WTC11 (cell line): ENCODE measurements around the gene DHX38. TPM values are rescaled to one million over a fixed set of nuclear protein-coding genes. Genes with fewer than 3 reads are reported as not detected.

Experiments
- ATAC-seq: fragments of 200-7000 bp; cut with Tn5 transposase; 2 replicates; pipeline ENCODE4 v1.10.0; 2021; ENCODE audit warnings: mild to moderate bottlenecking, moderate library complexity
- CTCF ChIA-PET: fragments of 300-600 bp; sonication (Branson Sonifier 250); formaldehyde crosslinking; loops from one replicate; lab custom pipeline; 2021; ENCODE audit warnings: antibody characterized with exemption; lab: Charles Lee
- POLR2A ChIA-PET: fragments of 350-600 bp; sonication (Branson Sonifier 250); formaldehyde crosslinking; loops from one replicate; lab custom pipeline; 2021; ENCODE audit warnings: antibody characterized with exemption; lab: Charles Lee
- DNase-seq: peaks from one replicate; pipeline ENCODE4 v3.0.0; 2021; ENCODE audit warnings: low spot score
- H3K27ac Mint-ChIP-seq: 2 replicates; pipeline ENCODE4 v1.8.0; 2021; ENCODE audit warnings: mixed read lengths
- H3K27me3 Mint-ChIP-seq: 2 replicates; pipeline ENCODE4 v1.8.0; 2021; ENCODE audit warnings: low read depth, mild to moderate bottlenecking, moderate library complexity, mixed read lengths
- H3K36me3 Mint-ChIP-seq: 2 replicates; pipeline ENCODE4 v1.8.0; 2021; ENCODE audit warnings: mixed read lengths
- H3K4me1 Mint-ChIP-seq: 2 replicates; pipeline ENCODE4 v1.8.0; 2022; ENCODE audit warnings: mixed read lengths
- H3K4me3 Mint-ChIP-seq: 2 replicates; pipeline ENCODE4 v1.8.0; 2021; ENCODE audit warnings: mild to moderate bottlenecking, moderate library complexity, mixed read lengths
- H3K9me3 Mint-ChIP-seq: 2 replicates; pipeline ENCODE4 v1.8.0; 2021; ENCODE audit warnings: mixed read lengths
- ARID4B ChIP-seq: sonication (generic); formaldehyde crosslinking; IDR thresholded peaks from 2 replicates; pipeline ENCODE4 v1.8.0; 2023; ENCODE audit warnings: missing genetic modification reagents, mild to moderate bottlenecking, borderline replicate concordance
- ATF2 ChIP-seq: sonication (generic); formaldehyde crosslinking; IDR thresholded peaks from 2 replicates; pipeline ENCODE4 v1.8.1; 2022; ENCODE audit warnings: low read depth, missing genetic modification reagents, borderline replicate concordance
- ATF3 ChIP-seq: sonication (generic); formaldehyde crosslinking; conservative IDR thresholded peaks from 2 replicates; pipeline ENCODE4 v1.8.1; 2022; ENCODE audit warnings: mild to moderate bottlenecking, missing genetic modification reagents
- CREB1 ChIP-seq: sonication (generic); formaldehyde crosslinking; IDR thresholded peaks from 2 replicates; pipeline ENCODE4 v1.8.0; 2023; ENCODE audit warnings: mild to moderate bottlenecking, missing genetic modification reagents
- E2F1 ChIP-seq: sonication (generic); formaldehyde crosslinking; IDR thresholded peaks from 2 replicates; pipeline ENCODE4 v1.8.0; 2022; ENCODE audit warnings: mild to moderate bottlenecking, missing genetic modification reagents
- ELF4 ChIP-seq: sonication (generic); formaldehyde crosslinking; IDR thresholded peaks from 2 replicates; pipeline ENCODE4 v1.8.1; 2022; ENCODE audit warnings: low read depth, mild to moderate bottlenecking, moderate library complexity, missing genetic modification reagents
- ERG ChIP-seq: fragments of 250-450 bp; sonication (Bioruptor Pico); IDR thresholded peaks from 2 replicates; pipeline ENCODE4 v1.8.0; 2021; ENCODE audit warnings: mild to moderate bottlenecking
- FOXJ3 ChIP-seq: sonication (generic); formaldehyde crosslinking; IDR thresholded peaks from 2 replicates; pipeline ENCODE4 v1.9.0; 2021; ENCODE audit warnings: missing genetic modification reagents, mild to moderate bottlenecking, borderline replicate concordance
- FOXP1 ChIP-seq: sonication (generic); formaldehyde crosslinking; IDR thresholded peaks from 2 replicates; pipeline ENCODE4 v1.8.0; 2022; ENCODE audit warnings: missing genetic modification reagents, mild to moderate bottlenecking, moderate library complexity, borderline replicate concordance
- GRHL2 ChIP-seq: fragments of 250-450 bp; sonication (Bioruptor Pico); IDR thresholded peaks from 2 replicates; pipeline ENCODE4 v1.8.0; 2022; ENCODE audit warnings: mild to moderate bottlenecking, moderate library complexity; ENCODE audit not compliant: insufficient replicate concordance, severe bottlenecking
- HMGXB4 ChIP-seq: sonication (generic); formaldehyde crosslinking; IDR thresholded peaks from 2 replicates; pipeline ENCODE4 v1.8.1; 2023; ENCODE audit warnings: mild to moderate bottlenecking, moderate library complexity, missing genetic modification reagents
- IRF1 ChIP-seq: sonication (generic); formaldehyde crosslinking; IDR thresholded peaks from 2 replicates; pipeline ENCODE4 v1.8.0; 2023; ENCODE audit warnings: missing genetic modification reagents
- JUN ChIP-seq: sonication (generic); formaldehyde crosslinking; IDR thresholded peaks from 2 replicates; pipeline ENCODE4 v1.8.0; 2023; ENCODE audit warnings: mild to moderate bottlenecking, missing genetic modification reagents
- MXD4 ChIP-seq: fragments of 250-450 bp; sonication (Bioruptor Pico); IDR thresholded peaks from 2 replicates; pipeline ENCODE4 v1.8.0; 2021; ENCODE audit warnings: mild to moderate bottlenecking, moderate library complexity, borderline replicate concordance
- NFE2L1 ChIP-seq: sonication (generic); formaldehyde crosslinking; IDR thresholded peaks from 2 replicates; pipeline ENCODE4 v1.8.1; 2023; ENCODE audit warnings: missing genetic modification reagents
- NFYB ChIP-seq: sonication (generic); formaldehyde crosslinking; conservative IDR thresholded peaks from 2 replicates; pipeline ENCODE4 v1.8.0; 2022; ENCODE audit warnings: low read depth, missing genetic modification reagents
- OVOL2 ChIP-seq: fragments of 250-450 bp; sonication (Bioruptor Pico); IDR thresholded peaks from 2 replicates; pipeline ENCODE4 v1.9.0; 2021; ENCODE audit warnings: mild to moderate bottlenecking, borderline replicate concordance
- PRRX2 ChIP-seq: fragments of 250-450 bp; sonication (Bioruptor Pico); IDR thresholded peaks from 2 replicates; pipeline ENCODE4 v1.8.0; 2021; ENCODE audit warnings: mild to moderate bottlenecking
- SP1 ChIP-seq: sonication (generic); formaldehyde crosslinking; conservative IDR thresholded peaks from 2 replicates; pipeline ENCODE4 v1.8.1; 2022; ENCODE audit warnings: missing genetic modification reagents
- ZNF396 ChIP-seq: fragments of 250-450 bp; sonication (Bioruptor Pico); IDR thresholded peaks from 2 replicates; pipeline ENCODE4 v1.8.0; 2021; ENCODE audit warnings: mild to moderate bottlenecking, moderate library complexity, borderline replicate concordance
- ZNF512 ChIP-seq: sonication (generic); formaldehyde crosslinking; IDR thresholded peaks from 2 replicates; pipeline ENCODE4 v1.8.1; 2022; ENCODE audit warnings: missing genetic modification reagents, borderline replicate concordance
- total RNA-seq: library from RNA; stranded (reverse); gene quantifications from 3 replicates; pipeline ENCODE4 v1.2.3, GENCODE V29; 2021

DHX38 gene
- total RNA-seq, 1 experiment from 2014 or later, result 91.7 TPM

GRCh38 chr16:72104905-72105304 lies 11.3 kb downstream of the DHX38 start (continued):
- TF ChIP-seq ATF2 (CRISPR knock-in tag), result no peak

GRCh38 chr16:72105978-72106377 lies 12.3 kb downstream of the DHX38 start:
- POLR2A ChIA-PET, result no interaction called here
- CTCF ChIA-PET, result no interaction called here
- H3K27ac Mint-ChIP-seq, result no peak overlapping the region
- H3K27me3 Mint-ChIP-seq, result no peaks in the 10 kb centered on the region; the same call in 1 of the 2 replicates
- ATAC-seq (no peak), DNase-seq (no peak)
- H3K4me3 Mint-ChIP-seq, result no peak overlapping the region
- peaks cover 91% of the 10 kb centered on the region for H3K36me3 Mint-ChIP-seq
- TF ChIP-seq JUN (CRISPR knock-in tag), result no peak
- no peak for TF ChIP-seq ELF4 (CRISPR knock-in tag)
- TF ChIP-seq ATF3, result no peak
- TF ChIP-seq HMGXB4 (CRISPR knock-in tag), result no peak
- TF ChIP-seq CREB1 (CRISPR knock-in tag), result no peak
- TF ChIP-seq PRRX2 (CRISPR knock-in tag), result no peak
- TF ChIP-seq, all 79 proteins: peak for 0
- Mint-ChIP-seq H3K4me1 (no peaks in the 10 kb centered on the region), H3K9me3 (no peaks in the 10 kb centered on the region)

GRCh38 chr16:72107371-72107770 lies 13.7 kb downstream of the DHX38 start:
- Mint-ChIP-seq H3K36me3 (peaks cover 91% of the 10 kb centered on the region), H3K9me3 (no peaks in the 10 kb centered on the region), H3K4me1 (no peaks in the 10 kb centered on the region), H3K4me3 (no peak overlapping the region), H3K27me3 (no peaks in the 10 kb centered on the region; the same call in 1 of the 2 replicates), H3K27ac (no peak overlapping the region)
- ATAC-seq (no peak), DNase-seq (no peak)
- POLR2A ChIA-PET, result no interaction called here
- CTCF ChIA-PET, result no interaction called here
- TF ChIP-seq SP1 (CRISPR knock-in tag) (no peak), NFYB (no peak), MXD4 (no peak), FOXP1 (CRISPR knock-in tag) (no peak), ERG (CRISPR knock-in tag) (no peak), ZNF512 (CRISPR knock-in tag) (no peak), NFE2L1 (CRISPR knock-in tag) (no peak), ZNF396 (no peak), OVOL2 (CRISPR knock-in tag) (no peak), IRF1 (no peak), GRHL2 (CRISPR knock-in tag) (no peak), ELF4 (CRISPR knock-in tag) (no peak), ARID4B (no peak), PRRX2 (CRISPR knock-in tag) (no peak), FOXJ3 (no peak), E2F1 (CRISPR knock-in tag) (no peak)
